Measurements from ENCODE around the gene ANGEL1. TPM values are rescaled to one million over a fixed set of nuclear protein-coding genes. Genes with fewer than 3 reads are reported as not detected.

The ANGEL1 gene
- total and polyA plus RNA-seq, 2 experiments from 2014 or later, result 5.3 to 31.6 TPM

DNA sequence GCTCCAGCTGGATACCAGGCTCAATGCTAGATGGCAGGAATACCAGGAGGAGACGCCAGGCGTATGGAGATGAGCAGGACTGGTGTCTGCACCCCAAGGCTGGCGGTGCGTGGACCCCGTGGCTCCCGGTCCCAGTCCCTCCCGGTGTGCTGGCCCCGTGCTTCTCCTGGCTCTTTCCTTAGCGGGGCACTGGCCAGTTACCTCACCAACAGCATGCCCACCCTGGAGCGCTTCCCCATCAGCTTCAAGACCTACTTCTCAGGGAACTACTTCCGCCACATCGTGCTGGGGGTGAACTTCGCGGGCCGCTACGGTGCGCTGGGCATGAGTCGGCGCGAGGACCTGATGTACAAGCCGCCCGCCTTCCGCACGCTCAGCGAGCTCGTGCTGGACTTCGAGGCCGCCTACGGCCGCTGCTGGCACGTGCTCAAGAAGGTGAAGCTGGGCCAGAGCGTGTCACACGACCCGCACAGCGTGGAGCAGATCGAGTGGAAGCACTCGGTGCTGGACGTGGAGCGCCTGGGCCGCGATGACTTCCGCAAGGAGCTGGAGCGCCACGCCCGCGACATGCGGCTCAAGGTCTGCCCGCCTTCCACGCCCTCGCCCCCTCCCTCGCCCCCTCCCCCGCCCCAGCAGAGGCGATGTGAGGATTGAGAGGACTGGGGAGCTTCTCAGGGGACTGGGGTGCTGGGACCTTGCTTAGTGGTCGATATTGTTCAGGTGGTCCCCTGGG is 36.8 kb downstream of the ANGEL1 start:
- Mint-ChIP-seq H3K27me3 (ENCODE audit: insufficient read depth, low read depth, poor library complexity) (peaks cover 17% of the 10 kb centered on the region), H3K4me3 (no peak overlapping the region), H3K36me3 (ENCODE audit: low read depth) (peaks cover 5% of the 10 kb centered on the region; the same call in 1 of the 3 replicates), H3K27ac (no peak overlapping the region), H3K4me1 (peaks cover 30% of the 10 kb centered on the region), H3K9me3 (no peaks in the 10 kb centered on the region)
- no peak for ATAC-seq
- no peaks in the 10 kb centered on the region for H3F3A ChIP-seq (replicated peaks; ENCODE audit: low read depth)
- no peak overlapping the region for H3K27ac ChIP-seq (ENCODE audit: low read depth)
- H3K4me2 ChIP-seq, result no peak overlapping the region
- H3K4me1 ChIP-seq (ENCODE audit: insufficient read depth), result no peaks in the 10 kb centered on the region
- H4K20me1 ChIP-seq (replicated peaks; ENCODE audit: insufficient read depth), result no peaks in the 10 kb centered on the region
- no peak overlapping the region for H2AFZ ChIP-seq
- no peak overlapping the region for H3K4me3 ChIP-seq
- H3K79me2 ChIP-seq (replicated peaks; ENCODE audit: insufficient read depth), result no peaks in the 10 kb centered on the region
- no peaks in the 10 kb centered on the region for H3K27me3 ChIP-seq (ENCODE audit: insufficient read depth)
- no peak for DNase-seq (ENCODE audit: low spot score)
- H3K36me3 ChIP-seq (ENCODE audit: insufficient read depth), result no peaks in the 10 kb centered on the region
- TF ChIP-seq JUNB (IDR thresholded peaks at IDR 0.05; ENCODE audit: unreplicated experiment) (no peak), CTCF (conservative IDR thresholded peaks at IDR 0.05; ENCODE audit: low read depth in 2 of 2) (no peak), STAT1 (IDR thresholded peaks at IDR 0.05; ENCODE audit: unreplicated experiment) (no peak), POLR2AphosphoS5 (IDR thresholded peaks at IDR 0.05; ENCODE audit: low read depth) (no peak), ZNF331 (CRISPR knock-in tag; IDR thresholded peaks at IDR 0.05; ENCODE audit: low read depth) (no peak), EZH2phosphoT487 (IDR thresholded peaks at IDR 0.05; ENCODE audit: unreplicated experiment) (no peak), NANOG (IDR thresholded peaks at IDR 0.05; ENCODE audit: borderline replicate concordance) (no peak), EZH2 (IDR thresholded peaks at IDR 0.05; ENCODE audit: low read depth, unreplicated experiment) (no peak), CREB1 (CRISPR knock-in tag; IDR thresholded peaks at IDR 0.05; ENCODE audit: low read depth) (no peak), ZNF114 (CRISPR knock-in tag; IDR thresholded peaks at IDR 0.05) (no peak)
- TF ChIP-seq, protein P1, sequence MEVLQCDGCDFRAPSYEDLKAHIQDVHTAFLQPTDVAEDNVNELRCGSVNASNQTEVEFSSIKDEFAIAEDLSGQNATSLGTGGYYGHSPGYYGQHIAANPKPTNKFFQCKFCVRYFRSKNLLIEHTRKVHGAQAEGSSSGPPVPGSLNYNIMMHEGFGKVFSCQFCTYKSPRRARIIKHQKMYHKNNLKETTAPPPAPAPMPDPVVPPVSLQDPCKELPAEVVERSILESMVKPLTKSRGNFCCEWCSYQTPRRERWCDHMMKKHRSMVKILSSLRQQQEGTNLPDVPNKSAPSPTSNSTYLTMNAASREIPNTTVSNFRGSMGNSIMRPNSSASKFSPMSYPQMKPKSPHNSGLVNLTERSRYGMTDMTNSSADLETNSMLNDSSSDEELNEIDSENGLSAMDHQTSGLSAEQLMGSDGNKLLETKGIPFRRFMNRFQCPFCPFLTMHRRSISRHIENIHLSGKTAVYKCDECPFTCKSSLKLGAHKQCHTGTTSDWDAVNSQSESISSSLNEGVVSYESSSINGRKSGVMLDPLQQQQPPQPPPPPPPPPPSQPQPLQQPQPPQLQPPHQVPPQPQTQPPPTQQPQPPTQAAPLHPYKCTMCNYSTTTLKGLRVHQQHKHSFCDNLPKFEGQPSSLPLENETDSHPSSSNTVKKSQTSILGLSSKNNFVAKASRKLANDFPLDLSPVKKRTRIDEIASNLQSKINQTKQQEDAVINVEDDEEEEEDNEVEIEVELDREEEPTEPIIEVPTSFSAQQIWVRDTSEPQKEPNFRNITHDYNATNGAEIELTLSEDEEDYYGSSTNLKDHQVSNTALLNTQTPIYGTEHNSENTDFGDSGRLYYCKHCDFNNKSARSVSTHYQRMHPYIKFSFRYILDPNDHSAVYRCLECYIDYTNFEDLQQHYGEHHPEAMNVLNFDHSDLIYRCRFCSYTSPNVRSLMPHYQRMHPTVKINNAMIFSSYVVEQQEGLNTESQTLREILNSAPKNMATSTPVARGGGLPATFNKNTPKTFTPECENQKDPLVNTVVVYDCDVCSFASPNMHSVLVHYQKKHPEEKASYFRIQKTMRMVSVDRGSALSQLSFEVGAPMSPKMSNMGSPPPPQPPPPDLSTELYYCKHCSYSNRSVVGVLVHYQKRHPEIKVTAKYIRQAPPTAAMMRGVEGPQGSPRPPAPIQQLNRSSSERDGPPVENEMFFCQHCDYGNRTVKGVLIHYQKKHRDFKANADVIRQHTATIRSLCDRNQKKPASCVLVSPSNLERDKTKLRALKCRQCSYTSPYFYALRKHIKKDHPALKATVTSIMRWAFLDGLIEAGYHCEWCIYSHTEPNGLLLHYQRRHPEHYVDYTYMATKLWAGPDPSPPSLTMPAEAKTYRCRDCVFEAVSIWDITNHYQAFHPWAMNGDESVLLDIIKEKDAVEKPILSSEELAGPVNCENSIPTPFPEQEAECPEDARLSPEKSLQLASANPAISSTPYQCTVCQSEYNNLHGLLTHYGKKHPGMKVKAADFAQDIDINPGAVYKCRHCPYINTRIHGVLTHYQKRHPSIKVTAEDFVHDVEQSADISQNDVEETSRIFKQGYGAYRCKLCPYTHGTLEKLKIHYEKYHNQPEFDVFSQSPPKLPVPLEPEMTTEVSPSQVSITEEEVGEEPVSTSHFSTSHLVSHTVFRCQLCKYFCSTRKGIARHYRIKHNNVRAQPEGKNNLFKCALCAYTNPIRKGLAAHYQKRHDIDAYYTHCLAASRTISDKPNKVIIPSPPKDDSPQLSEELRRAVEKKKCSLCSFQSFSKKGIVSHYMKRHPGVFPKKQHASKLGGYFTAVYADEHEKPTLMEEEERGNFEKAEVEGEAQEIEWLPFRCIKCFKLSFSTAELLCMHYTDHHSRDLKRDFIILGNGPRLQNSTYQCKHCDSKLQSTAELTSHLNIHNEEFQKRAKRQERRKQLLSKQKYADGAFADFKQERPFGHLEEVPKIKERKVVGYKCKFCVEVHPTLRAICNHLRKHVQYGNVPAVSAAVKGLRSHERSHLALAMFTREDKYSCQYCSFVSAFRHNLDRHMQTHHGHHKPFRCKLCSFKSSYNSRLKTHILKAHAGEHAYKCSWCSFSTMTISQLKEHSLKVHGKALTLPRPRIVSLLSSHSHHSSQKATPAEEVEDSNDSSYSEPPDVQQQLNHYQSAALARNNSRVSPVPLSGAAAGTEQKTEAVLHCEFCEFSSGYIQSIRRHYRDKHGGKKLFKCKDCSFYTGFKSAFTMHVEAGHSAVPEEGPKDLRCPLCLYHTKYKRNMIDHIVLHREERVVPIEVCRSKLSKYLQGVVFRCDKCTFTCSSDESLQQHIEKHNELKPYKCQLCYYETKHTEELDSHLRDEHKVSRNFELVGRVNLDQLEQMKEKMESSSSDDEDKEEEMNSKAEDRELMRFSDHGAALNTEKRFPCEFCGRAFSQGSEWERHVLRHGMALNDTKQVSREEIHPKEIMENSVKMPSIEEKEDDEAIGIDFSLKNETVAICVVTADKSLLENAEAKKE (CRISPR knock-in tag; IDR thresholded peaks at IDR 0.05), result no peak
- TF ChIP-seq, protein P2, sequence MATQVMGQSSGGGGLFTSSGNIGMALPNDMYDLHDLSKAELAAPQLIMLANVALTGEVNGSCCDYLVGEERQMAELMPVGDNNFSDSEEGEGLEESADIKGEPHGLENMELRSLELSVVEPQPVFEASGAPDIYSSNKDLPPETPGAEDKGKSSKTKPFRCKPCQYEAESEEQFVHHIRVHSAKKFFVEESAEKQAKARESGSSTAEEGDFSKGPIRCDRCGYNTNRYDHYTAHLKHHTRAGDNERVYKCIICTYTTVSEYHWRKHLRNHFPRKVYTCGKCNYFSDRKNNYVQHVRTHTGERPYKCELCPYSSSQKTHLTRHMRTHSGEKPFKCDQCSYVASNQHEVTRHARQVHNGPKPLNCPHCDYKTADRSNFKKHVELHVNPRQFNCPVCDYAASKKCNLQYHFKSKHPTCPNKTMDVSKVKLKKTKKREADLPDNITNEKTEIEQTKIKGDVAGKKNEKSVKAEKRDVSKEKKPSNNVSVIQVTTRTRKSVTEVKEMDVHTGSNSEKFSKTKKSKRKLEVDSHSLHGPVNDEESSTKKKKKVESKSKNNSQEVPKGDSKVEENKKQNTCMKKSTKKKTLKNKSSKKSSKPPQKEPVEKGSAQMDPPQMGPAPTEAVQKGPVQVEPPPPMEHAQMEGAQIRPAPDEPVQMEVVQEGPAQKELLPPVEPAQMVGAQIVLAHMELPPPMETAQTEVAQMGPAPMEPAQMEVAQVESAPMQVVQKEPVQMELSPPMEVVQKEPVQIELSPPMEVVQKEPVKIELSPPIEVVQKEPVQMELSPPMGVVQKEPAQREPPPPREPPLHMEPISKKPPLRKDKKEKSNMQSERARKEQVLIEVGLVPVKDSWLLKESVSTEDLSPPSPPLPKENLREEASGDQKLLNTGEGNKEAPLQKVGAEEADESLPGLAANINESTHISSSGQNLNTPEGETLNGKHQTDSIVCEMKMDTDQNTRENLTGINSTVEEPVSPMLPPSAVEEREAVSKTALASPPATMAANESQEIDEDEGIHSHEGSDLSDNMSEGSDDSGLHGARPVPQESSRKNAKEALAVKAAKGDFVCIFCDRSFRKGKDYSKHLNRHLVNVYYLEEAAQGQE (IDR thresholded peaks at IDR 0.05; ENCODE audit: unreplicated experiment), result no peak
- TF ChIP-seq, protein P3, sequence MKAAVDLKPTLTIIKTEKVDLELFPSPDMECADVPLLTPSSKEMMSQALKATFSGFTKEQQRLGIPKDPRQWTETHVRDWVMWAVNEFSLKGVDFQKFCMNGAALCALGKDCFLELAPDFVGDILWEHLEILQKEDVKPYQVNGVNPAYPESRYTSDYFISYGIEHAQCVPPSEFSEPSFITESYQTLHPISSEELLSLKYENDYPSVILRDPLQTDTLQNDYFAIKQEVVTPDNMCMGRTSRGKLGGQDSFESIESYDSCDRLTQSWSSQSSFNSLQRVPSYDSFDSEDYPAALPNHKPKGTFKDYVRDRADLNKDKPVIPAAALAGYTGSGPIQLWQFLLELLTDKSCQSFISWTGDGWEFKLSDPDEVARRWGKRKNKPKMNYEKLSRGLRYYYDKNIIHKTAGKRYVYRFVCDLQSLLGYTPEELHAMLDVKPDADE (IDR thresholded peaks at IDR 0.05), result no peak
- no peaks in the 10 kb centered on the region for H3K9me2 ChIP-seq (ENCODE audit: insufficient read depth)
